Activated CD4-positive, alpha-beta T cell treated with anti-CD3 and anti-CD28 coated beads, Interleukin-10, Interleukin-2, amounts not matched to agents 100 ng/mL and 50 ng/mL, durations not matched to agents 16 hours and 8 hours (primary cell): ENCODE results near the gene MRTFA.
"Not testable (repeated sequence)": the region's sequence is repeated elsewhere in the genome, so short reads cannot be mapped to it uniquely, and the experiment has no call there.

Source experiments
- DNase-seq: peaks from one replicate; pipeline ENCODE4 v3.0.0-alpha.2; 2020

Gene MRTFA

DNA sequence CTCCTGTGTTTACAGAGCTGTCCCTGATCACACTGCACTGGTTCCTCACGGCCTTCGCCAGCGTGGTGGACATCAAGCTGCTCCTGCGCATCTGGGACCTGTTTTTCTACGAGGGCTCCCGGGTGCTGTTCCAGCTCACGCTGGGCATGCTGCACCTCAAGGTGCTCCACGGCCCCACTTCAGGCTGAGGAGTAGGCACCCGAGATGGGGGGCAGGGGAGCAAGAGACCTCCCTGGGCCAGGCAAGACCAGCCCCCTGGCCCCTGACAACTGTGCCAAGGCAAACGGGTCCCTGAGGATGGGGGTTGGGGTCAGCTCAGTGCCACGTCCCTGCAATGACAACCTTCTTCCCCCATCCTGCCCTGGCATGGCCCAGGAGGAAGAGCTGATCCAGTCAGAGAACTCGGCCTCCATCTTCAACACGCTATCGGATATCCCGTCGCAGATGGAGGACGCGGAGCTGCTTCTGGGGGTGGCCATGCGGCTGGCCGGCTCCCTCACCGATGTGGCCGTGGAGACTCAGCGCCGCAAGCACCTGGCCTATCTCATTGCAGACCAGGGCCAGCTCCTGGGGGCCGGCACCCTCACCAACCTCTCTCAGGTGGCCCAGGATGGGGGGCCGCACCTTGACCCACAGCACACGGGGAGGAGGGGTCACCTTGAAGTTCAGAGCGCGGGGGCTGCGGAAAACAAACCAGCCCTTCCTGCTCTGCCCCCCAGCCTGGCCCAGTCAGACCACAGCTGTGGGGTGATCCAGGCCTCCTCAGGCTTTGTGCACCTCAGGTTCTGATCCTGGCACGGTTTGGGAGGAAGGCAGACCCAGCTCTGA lies 230.2 kb downstream of the MRTFA start:
- DNase-seq = no peak

DNA sequence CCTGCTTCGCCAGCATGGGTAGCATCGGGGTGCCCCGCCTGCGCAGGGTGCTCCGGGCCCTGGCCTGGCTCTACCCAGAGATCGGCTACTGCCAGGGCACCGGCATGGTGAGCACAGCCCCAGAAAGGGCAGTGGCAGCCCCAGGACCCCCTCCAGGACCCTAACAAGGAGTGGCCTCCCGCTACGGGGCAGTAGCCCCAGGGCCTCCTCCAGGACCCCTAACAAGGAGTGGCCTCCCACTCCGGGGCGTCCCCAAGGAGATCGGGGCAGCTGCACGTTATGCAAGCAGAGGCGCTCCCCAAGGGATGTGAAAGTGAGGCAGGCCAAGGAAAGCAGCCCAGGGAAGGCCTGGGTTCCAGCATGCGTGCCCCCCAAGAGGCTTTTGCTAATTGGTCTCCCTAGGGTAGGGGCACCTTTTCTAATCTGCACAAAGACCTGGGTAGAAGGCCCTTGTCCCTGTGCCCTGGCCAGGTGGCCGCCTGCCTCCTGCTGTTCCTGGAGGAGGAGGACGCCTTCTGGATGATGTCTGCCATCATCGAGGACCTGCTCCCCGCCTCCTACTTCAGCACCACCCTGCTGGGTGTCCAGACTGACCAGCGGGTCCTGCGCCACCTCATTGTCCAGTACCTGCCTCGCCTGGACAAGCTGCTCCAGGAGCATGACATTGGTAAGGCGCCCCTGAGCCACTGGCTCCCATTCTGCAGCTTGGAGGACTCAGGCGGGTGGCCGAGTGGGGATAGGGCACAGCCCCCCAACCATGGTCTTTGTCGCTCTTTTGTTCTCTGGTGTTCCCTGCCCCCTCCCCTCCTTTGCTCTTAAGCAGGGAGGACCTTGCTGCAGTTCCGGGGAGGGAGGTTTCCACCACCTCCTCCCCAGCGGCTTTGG lies 231.1 kb downstream of the MRTFA start:
- DNase-seq = no peak

DNA sequence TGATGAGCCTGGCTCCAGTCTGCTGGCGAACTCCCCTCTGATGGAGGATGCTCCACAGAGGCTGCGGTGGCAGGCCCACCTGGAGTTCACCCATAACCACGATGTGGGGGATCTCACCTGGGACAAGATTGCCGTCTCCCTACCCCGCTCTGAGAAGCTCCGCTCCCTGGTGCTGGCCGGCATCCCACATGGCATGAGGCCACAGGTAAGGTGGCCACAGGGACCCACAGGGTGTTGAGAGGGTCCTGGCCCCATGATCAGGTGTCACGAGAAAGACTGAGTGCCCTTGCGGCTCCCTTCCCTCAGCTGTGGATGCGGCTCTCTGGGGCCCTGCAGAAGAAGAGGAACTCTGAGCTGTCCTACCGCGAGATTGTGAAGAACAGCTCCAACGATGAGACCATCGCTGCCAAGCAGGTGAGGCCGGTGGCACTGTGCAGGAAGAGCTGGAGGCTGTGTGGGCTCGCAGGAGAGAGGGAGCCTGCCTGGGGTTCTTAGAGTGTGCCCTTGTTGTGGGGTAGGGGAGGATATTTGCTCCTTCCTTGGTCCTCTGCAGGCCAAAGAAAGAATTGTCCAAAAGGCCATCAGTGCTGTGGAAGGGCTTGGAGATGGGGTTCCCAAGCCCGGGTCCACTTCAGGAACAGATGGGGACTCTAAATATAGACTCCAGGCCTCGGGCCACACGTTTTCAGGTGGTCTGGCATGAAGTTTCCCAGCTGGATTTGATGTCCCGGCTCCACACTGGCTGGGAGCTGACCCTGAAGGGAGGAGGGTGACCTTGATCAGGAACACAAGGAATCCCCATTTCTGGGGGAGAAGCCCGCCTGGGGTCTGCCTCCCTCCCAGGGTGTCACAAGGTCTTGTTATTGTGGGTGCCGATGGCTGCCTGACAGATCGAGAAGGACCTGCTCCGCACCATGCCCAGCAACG lies 232.0 kb downstream of the MRTFA start:
- DNase-seq = no peak

DNA sequence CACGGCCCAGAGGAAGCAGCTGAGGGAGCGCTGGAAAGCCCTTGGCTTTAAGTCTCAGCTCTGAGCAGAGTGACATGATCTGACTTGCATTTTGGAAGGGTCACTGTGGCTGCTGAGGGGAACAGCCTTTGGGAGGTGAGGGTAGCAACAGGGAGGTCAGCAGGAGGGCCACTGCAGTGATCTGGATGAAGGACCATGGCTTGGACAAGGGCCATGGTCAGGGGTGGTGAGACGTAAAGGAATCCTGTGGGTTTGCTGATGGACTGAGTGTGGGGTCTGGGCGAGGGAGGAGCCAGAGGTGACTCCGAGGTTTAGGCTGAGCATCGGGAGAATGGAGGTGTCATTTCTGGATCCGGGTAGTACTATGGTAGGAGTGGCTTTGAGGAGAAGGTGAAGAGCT lies 232.9 kb downstream of the MRTFA start:
- DNase-seq = no peak

DNA sequence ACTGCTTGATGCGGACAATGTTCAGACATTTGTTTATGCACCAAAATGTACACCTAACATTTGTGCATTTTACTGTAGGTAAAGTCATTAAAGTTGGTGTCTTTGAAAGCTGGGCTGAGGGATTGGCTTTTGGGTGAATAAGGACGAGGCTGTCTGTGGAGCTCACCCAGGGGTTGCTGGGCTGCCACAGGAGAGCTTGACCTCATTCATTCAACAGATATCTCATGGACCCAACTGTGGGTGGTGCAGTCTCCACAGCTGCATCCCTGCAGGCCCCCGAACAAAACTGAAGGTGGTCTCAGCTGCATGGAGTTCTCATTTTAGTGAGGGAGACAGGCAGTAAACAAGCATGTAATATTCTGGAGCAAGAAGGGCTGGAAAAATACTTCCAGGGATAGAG lies 233.4 kb downstream of the MRTFA start:
- no peak for DNase-seq

DNA sequence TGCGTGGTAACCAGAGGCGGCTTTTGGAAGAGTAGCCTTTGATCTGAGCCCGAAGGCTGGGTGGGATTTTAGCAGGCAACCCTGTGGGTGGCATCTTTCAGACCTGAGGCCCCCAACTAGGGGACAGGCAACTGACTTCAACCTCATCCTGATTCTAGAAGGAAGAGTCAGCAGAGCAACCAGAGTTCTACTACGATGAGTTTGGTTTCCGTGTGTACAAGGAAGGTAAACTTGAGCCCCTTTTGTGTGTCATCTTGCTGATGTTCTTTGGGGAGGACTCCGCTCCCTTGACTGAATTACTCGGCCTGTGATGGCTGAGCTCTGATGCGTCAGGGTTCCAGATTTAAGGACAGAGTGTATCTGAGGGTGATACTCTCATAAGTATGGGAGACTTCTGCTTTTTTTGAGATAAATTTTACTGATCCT lies 234.5 kb downstream of the MRTFA start:
- peak; percentile 49 for DNase-seq

DNA sequence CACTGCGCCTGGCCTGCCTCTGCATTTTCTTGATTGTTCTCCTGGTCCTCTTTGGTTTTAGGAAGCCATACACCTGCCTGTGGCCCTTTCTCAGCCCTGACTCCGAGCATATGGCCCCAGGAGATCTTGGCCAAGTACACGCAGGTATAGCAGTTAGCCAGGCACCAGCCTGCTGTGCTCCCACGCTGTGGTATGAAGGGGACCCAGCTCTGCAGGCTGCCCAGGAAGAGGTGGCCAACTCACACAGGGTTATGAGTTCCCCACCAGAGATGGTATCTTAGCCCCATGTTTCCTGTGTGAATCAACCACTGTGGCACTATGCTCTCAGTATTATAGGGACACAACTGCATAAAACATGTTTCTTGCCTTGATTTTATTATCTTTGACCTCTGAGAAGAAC lies 235.0 kb downstream of the MRTFA start:
- peak; percentile 85 for DNase-seq

DNA sequence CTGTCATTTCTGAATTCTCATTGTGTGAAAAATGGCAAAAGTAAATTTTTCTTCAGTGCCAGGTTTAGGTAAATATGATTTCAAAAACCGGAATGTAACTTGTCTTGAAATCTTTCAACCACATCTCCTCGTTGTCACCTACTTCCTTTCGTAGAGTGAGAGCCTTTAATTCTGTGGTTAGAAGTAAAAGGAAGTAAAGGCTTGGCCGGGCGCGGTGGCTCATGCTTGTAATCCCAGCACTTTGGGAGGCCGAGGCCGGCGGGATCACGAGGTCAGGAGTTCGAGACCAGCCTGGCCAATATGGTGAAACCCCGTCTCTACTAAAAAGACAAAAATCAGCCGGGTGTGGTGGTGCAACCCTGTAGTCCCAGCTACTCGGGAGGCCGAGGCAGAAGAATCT lies 236.4 kb downstream of the MRTFA start:
- DNase-seq = peak; percentile 73

DNA sequence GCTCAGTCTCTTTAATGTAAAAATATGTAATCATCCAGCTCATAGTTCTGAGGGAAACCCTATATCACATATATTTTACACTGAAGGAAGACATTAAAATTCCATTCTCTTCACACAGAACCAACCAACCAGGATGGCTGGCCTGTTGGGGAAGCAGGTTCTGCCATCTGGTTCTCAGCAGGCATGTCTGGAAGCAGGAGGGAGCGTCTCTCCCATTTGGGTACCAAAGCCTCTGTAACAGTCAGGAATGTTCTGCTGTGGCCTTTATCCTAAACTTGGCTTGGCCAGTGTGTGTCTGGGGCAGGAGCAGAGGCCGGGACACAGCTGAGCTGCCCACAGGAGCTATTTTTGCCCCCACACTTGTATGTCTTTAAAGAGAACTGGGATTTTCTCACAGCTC lies 236.9 kb downstream of the MRTFA start:
- no peak for DNase-seq

DNA sequence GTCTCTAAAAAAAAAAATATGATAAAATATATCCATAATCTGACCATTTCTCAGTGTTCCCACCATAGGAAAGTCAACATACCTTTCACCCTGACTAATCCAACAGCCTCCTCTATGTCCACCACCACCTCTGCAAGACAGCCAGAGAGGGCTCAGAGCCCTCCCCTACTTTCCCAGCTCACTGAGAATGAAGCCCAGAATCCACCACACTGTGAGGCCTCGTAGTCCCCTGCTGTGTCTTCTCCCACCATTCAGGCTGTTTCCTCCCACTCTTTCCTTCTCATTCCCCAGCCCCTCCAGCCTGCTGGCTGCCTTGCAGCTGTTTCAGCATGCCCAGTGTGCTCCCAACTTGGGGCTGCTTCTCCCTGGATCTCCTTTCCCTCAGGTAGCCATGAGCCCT lies 239.1 kb downstream of the MRTFA start:
- no peak for DNase-seq

DNA sequence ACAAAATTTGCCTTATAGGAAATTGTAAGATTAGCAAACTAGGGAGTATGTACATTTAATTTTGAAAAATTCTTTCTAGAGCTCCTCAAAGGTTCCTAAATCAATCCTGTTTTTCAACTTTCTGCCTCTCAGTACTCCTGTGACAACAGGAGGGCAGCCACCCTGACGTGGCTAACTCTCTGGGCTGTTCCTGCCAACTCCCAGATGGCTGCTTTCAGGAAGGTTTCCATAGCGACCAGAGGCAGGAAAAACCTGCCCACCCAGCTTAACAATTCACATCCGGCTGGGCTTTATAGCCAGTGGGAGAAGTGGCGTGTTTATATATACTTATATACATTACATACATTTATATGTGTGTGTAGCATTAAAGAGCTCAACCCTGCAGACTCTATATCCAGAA lies 239.6 kb downstream of the MRTFA start:
- DNase-seq = no peak

DNA sequence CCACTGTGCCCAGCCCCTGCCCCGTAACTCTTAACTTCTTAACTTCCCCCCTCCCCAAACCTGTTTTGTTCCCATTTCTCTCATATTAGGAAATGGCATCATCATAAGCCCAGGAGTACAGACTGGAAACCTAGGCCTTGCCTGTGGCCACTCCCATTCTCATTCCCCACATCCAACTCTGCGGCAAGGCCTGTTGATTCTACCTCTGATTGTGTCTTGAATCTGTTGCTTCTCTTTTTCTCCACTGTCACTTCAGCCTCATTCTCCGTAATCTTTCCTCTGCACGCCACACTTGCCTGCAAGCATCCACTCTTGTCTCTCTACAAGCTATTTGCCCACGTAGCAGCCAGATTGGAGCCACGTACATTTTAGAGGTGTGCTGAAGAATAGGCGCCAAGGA lies 240.9 kb downstream of the MRTFA start:
- no peak for DNase-seq

DNA sequence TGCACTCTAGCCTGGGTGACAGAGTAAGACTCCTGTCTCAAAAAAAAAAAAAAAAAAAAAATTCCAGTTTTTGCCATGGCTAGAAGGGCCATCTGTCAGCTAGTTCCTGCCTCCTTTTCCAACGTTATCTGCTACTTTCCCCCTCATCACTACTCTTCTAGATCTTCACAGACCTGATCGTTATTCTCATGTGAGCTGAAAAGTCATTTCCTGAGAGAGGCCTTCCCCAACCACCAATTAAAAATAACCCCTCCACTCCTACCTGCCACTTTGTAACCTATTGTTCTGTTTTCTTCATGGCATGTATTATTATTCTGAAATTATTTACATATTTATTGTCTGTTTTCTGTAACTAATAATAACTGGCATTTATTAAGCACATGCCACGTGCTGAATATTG lies 241.9 kb downstream of the MRTFA start:
- DNase-seq = no peak

DNA sequence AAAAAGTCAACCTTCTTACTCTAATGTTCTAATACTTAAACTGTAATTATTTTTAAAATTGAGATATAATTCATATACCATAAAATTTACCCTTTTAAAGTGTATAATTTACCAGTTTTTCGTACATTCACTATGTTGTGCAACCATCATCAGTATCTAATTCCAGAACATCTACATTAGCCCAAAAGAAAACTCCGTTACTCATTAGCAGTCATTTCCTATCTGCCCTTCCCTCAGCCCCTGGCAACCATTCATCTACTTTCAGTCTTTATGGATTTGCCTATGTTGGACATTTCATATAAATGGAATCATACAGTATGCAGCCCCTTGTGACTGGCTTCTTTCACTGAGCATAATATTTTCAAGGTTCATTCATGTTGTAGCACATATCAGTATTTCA lies 243.9 kb downstream of the MRTFA start:
- no peak for DNase-seq

DNA sequence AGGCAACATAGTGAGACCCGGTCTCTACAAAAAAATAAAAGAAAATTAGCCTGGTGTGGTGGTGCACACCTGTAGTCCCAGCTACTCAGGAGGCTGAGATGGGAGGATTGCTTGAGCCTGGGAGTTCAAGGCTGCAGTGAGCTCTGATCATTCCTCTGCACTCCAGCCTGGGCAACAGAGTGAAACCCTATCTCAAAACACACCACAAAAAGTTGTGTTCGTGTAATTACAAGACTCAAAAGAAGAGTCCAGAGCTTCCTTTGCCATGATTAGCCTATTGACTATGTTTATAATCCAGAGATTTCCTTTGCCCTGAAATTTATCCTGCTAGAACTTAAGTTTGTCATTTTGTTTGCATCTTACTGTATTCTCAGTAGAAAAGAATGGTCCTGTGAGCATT lies 245.1 kb downstream of the MRTFA start:
- no peak for DNase-seq

DNA sequence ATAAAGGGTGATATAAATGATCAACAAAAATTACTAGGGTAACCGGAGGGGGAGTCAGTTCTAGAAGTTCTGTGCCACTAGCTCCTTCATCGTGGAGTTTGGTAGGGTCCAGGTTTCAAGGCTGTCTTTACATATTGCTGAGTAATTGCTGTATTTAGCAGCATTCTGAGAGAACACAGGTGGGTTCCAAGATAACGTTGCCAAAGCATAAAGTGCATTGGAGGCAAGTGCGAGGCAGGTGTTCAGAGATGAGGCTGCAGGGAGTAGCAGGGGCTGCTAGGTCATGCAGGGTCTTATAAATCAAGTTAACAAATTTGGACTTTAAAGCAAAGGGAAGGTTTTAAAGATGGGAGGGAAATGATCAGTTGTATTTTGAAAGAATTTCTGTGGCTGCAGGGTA lies 248.3 kb downstream of the MRTFA start:
- no peak for DNase-seq

DNA sequence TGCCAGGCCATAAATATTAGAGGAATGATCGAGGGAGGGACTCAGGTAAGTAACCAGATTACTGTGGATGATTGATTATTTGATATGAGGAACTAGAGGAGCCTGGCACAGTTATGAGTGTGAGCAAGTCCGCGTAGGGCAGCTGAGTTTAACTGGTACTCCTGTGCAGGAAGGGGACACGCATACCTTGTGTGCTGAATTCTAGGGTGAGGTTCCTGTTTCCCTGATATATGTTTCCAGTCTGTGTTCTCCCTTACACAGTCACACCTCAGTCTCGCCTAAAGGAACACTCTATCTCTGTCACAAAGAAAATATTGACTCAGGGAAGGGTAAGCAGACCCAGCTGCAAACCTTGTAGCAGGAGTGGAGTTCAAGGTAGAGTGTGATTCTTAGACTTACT lies 248.8 kb downstream of the MRTFA start:
- DNase-seq = no peak

DNA sequence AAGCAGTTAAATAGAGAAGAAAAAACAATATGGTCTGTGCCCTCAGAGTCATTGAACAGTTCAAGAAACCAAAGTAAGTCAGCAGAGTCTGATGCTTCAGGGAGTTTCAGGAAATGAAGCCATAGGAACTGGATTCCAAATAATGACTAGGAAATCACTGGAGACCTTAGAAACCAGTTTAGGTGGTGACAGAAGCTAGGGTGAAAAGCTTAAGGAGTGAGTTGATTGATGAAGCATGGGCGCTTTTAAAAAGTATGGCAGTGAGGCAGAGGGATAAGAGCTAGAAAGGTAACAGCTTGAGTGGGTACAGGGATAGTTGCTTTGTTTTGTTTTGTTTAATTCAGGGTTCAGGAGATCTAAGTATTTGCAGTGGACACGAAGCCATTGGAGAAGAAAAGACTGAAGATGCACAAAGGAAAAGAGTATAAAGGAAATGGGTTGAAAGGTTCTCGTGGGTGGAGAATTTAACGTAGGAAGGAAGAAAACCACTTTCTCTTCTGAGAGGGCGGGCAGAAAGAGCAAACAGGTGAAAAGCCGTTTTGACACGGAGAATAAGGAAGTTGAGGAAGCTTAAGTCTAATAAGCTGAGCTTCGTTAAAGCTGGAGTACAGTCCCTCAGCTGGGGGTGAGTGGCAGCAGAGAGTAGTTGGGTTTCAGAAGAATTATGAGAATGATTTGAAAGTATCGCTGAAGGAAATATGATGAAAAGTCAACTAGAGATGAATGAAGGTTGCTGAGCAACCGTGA lies 251.3 kb downstream of the MRTFA start:
- DNase-seq = peak; percentile 50

DNA sequence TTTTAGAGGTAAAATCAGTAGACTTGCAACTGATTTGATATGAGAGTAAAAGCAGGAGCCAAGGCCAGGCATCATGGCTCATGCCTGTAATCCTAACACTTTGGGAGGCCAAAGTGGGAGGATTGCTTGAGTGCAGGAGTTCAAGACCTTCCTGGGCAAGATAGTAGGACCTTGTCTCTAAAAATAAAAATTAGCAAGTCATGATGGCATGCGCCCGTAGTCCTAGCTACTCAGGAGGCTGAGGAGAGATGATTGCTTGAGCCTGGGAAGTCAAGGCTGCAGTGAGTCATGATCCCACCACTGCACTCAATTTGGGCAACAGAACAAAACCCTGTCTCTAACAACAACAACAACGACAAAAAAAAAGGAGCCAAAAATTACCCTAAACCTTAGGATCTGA lies 252.6 kb downstream of the MRTFA start:
- DNase-seq = no peak

DNA sequence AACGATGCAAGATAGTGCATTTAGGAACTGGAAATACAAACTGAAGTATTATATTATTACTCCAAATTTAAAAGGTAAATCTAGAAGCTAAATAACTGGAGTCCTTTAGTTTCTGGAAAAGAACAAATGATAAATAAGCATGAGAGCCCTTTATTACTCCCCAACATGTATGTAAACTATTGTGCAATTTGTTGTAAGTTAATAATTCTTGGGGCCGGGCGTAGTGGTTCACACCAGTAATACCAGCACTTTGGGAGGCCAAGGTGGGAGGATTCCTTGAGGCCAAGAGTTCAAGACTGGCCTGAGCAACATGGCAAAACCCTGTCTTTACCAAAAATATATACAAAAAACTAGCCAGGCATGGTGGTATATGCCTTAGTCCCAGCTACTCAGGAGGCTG lies 255.1 kb downstream of the MRTFA start:
- no peak for DNase-seq

DNA sequence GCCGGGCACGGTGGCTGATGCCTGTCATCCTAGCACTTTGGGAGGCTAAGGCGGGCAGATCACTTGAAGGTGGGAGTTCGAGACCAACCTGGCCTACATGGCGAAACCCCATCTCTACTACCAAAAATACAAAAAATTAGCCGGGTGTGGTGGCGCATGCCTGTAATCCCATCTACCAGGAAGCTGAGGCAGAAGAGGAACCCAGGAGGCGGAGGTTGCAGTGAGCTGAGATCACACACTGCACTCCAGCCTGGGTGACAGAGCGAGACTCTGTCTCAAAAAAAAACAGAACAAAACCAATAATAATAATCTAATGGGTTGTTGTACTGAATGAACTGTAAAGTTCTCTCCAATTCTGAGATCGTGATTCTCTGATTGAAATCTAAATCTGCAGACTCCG lies 258.1 kb downstream of the MRTFA start:
- DNase-seq = not testable (repeated sequence)

DNA sequence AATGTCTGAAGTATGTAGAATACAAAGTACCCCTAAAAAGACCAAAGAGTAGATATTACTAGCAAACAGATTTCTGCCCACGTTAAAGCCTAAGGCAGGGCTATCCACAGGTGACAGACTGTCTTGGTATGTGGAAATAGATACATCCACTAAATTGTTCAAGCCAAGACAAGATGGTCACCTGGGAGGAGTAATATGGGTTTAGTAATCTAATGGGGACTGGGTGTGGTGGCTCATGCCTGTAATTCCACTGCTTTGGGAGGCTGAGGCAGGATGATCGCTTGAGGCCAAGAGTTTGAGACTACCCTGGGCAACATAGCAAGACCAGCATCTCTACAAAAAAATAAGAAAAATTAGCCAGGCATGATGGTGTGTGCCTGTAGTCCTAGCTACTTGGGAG lies 258.6 kb downstream of the MRTFA start:
- no peak for DNase-seq
